NB4 (cell line): ENCODE results near the gene ARHGEF16.

ENCODE experiments used
- DNase-seq: peaks from one replicate; pipeline ENCODE4 v3.0.0; 2010; ENCODE audit warnings: low read depth
- H3K4me3 ChIP-seq: one replicate; pipeline ENCODE4 v1.5.1; 2011; ENCODE audit warnings: mild to moderate bottlenecking, low read depth, low read length, moderate library complexity
- CTCF ChIP-seq: IDR thresholded peaks from one replicate; pipeline ENCODE4 v1.5.1; 2012; ENCODE audit warnings: low read depth, low read length
- MAX ChIP-seq: IDR thresholded peaks from 2 replicates; pipeline ENCODE4 v1.6.1; 2011; ENCODE audit warnings: low read depth, low read length
- MYC ChIP-seq: IDR thresholded peaks from 2 replicates; pipeline ENCODE4 v1.6.1; 2011; ENCODE audit warnings: low read depth, low read length
- POLR2A ChIP-seq: IDR thresholded peaks from 2 replicates; pipeline ENCODE4 v1.6.1; 2011; ENCODE audit warnings: mild to moderate bottlenecking; ENCODE audit not compliant: insufficient read length; ENCODE audit errors: extremely low read depth

The ARHGEF16 gene

GRCh38 chr1:3425486-3426215 lies 28.8 kb upstream of the ARHGEF16 start:
- TF ChIP-seq CTCF = no peak
- no peak for TF ChIP-seq MYC
- TF ChIP-seq POLR2A = no peak
- no peak for TF ChIP-seq MAX
- DNase-seq = no peak
- no peak overlapping the region for H3K4me3 ChIP-seq

GRCh38 chr1:3426956-3427535 lies 27.4 kb upstream of the ARHGEF16 start:
- DNase-seq = no peak
- TF ChIP-seq CTCF = no peak
- no peak overlapping the region for H3K4me3 ChIP-seq

- H3K4me3 ChIP-seq = no peak overlapping the region
- no peak for TF ChIP-seq CTCF
- no peak for TF ChIP-seq MYC
- TF ChIP-seq POLR2A = no peak
- no peak for TF ChIP-seq MAX
- no peak for DNase-seq
Measured at GRCh38 chr1:3427711-3428704, 26.5 kb upstream of the ARHGEF16 start.

GRCh38 chr1:3428899-3429298 lies 25.6 kb upstream of the ARHGEF16 start:
- H3K4me3 ChIP-seq = no peak overlapping the region
- DNase-seq = no peak
- TF ChIP-seq CTCF (no peak), MAX (no peak), POLR2A (no peak), MYC (no peak)

GRCh38 chr1:3429320-3429719 lies 25.1 kb upstream of the ARHGEF16 start:
- H3K4me3 ChIP-seq = no peak overlapping the region
- TF ChIP-seq MAX = no peak
- TF ChIP-seq POLR2A = no peak
- no peak for TF ChIP-seq MYC
- no peak for DNase-seq

GRCh38 chr1:3429766-3430165 lies 24.7 kb upstream of the ARHGEF16 start:
- H3K4me3 ChIP-seq = no peak overlapping the region
- TF ChIP-seq POLR2A = no peak
- no peak for TF ChIP-seq CTCF
- no peak for TF ChIP-seq MYC
- no peak for TF ChIP-seq MAX
- no peak for DNase-seq
